NCI-H226 (cell line): ENCODE results near the gene GIT2.
A peak's percentile ranks its signal among the peaks of the same experiment; 100 is the strongest.

Source experiments
- DNase-seq: peaks from one replicate; pipeline ENCODE4 v3.0.0-alpha.2; 2015

The GIT2 gene

GRCh38 chr12:109968801-109969200 lies 27.4 kb downstream of the GIT2 start:
- no peak for DNase-seq

GRCh38 chr12:109968032-109968420 lies 28.1 kb downstream of the GIT2 start:
- no peak for DNase-seq

GRCh38 chr12:109967383-109968031 lies 28.7 kb downstream of the GIT2 start:
- no peak for DNase-seq

DNA sequence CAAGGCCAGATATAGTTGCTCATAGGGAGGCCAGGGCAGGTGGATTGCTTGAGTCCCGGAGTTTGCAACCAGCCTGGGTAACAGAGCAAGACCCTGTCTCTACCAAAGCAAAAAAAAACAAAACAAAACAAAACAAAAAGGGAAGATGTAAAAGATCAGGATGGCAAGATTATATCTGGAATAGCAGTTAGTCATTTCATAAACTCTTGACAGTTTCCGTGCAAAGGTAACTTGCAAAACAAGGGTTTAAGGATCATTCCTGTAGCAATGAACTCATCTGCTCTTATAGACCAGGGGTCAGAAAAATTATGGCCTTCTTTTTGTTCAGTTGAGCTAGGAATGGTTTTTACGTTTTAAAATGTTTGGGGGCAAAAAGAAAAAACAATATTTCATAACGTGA lies 29.6 kb downstream of the GIT2 start:
- DNase-seq = no peak

DNA sequence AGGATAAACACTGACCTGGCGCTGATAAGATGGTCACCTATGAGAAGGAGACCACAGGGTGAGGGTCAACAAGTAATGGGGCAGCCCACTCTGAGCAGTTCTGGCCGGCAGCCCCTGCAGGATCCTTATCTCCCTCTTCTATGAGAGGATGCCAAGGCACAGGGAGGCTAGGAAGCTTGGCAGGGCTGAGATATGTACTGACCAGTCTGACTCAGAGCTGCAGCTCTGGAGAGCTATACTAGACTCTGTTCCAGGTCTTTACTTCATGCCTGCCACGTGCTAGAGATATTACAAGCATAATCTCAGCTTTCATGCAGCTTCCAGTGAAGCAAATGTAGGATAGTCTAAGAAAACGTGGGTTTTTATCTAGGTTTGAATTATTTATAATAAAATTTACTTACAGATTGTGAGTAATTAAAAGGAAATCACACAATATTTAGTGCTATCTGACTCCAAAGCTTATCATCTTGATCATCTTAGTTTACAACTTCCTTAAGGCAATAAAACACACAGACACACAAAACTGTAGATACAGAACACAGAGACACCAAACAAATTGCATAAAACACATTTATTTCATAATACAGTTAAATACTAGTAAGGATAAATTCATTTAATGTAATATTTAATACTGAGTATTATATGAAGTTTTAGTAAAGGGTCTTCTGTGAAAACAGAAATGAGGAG lies 32.3 kb downstream of the GIT2 start:
- peak; percentile 87 for DNase-seq

- no peak for DNase-seq
Measured at GRCh38 chr12:109963330-109963729, 32.8 kb downstream of the GIT2 start.

DNA sequence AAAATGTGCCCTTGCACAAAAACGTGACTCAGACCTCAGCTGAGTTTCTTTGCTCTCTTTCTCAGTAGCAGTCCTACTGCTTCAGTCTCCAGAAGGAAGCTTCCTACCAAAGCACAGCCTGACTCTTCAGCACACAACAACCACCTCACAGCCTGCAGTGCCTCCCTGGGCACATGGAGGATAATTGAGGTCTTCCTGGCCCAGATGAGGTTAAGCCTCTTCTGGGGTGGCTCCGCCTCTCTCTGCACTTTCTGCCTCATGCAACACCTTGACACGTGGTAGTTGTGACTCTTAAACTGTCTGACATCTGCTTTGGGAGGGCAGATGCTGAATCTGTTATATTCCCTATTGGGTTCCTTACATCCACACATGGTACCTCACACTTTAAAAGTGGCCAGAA lies 33.8 kb downstream of the GIT2 start:
- no peak for DNase-seq

- DNase-seq = no peak
Measured at GRCh38 chr12:109961612-109962011, 34.6 kb downstream of the GIT2 start.

DNA sequence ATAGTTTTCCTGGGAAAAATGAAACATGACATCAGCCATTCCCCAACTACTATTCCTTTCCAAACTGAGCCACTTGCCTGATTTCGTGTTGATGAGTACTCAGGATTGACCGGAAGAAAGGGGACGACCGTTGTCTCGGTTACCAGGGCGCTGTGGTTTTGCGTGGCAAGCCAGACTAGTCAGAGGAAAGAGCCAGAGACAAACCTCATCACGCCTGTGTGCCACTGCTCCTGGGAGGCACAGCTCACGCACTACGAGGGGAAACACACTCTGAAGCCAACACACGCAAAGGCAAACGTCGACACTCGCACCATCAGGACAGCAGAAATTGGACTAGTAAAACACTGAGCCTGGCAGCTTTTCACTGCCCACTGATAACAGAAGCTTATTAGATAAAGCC lies 35.0 kb downstream of the GIT2 start:
- DNase-seq = no peak

- no peak for DNase-seq
Measured at GRCh38 chr12:109959411-109960093, 36.6 kb downstream of the GIT2 start.

GRCh38 chr12:109958374-109958773 lies 37.8 kb downstream of the GIT2 start:
- DNase-seq = no peak

- peak; percentile 28 for DNase-seq
Measured at GRCh38 chr12:109953656-109954055, 42.5 kb downstream of the GIT2 start.

DNA sequence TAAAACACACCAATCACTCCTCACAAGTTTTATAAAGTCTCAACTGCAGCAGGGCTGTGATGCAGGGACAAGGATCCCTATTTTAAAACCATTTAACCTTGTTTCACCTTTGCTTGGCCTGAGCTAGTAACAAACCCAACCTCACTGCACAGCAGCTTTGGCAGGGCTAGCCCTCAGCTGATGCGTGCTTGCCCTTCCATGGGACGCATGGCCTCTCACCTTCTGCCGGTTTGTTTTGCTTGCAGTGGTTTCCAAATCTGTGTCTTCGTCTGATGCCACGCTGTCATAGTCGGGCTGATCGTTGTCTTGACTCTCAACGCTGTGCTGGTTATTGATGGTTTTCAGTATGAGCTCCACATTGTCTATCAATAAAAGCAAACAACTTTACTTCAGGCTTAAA lies 43.3 kb downstream of the GIT2 start:
- DNase-seq = no peak

GRCh38 chr12:109952160-109952858 lies 43.9 kb downstream of the GIT2 start:
- DNase-seq = no peak

DNA sequence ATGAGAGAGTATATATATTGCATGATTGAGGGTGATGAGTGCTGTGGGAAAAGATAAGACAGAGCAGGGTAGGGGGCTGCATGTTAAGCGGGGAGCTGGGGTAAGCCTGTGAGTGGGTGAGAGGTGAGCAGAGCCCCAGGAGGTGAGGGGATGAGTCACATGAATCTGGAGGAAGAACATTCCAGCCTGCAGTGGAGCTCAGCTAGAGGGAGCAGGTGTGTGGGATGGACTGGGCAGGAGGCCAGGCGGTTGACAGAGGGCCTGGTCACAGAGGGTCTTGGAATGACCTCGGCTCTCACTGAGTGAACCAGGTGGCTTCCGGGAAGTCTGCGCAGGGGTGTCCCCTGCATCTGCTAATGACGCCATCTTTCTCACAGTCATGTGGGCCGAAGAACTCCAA lies 44.4 kb downstream of the GIT2 start:
- DNase-seq = peak; percentile 94

DNA sequence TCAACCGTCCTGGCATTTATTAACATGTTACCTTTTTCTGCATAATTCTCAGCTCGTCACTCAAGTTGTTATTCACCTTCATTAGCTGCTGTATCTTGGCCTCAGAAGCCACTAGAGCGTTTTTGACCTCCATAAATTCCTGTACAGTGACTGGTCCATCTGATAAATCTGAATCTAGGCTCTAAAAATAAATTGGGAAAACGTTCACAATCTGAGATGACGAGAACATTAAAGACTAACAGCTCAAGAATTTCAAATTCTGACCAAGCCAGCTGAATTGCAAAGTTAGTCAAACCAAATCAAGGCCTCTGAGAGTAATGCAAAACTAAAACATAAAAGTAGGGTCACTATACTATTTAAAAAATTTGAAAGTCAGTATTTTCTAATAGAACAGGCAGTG lies 45.0 kb downstream of the GIT2 start:
- DNase-seq = peak; percentile 90

DNA sequence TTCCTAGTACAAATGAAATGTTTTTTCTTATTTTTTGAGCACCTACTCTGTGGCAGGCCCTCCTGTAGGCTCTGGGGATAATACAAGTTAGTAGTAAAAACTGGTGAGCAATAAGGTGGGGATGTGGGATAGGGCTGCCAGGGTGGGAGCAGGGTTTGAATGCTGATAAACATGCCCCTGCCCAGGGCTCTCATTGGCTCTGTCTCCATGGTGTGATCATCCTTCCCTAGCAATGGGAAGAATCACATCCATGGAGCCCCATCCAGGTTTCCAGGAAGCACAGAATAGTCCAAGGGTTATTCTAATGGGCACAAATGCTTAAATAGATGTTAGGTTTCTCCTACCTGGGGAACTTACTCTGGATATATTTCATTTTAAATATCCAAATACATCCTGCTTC lies 45.5 kb downstream of the GIT2 start:
- DNase-seq = peak; percentile 61

DNA sequence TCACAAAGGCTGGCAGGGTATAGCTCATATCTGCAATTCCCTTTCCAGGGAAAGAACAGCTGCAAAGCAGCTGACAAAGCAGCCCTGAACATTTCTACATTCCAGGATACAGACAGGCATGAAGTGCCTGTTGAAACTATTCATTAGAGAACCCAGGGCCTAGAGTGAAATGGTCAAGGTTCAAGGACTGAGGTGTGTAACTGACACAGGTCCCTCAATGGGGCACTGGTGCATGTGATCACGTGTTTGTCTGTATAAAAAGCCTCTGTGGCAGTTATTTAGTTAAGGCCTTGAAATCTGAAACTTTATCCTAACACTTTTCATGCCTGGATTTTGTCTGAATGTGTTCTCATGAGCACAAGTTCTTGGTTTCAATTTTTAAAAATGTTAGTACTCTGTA lies 47.1 kb downstream of the GIT2 start:
- DNase-seq = no peak

DNA sequence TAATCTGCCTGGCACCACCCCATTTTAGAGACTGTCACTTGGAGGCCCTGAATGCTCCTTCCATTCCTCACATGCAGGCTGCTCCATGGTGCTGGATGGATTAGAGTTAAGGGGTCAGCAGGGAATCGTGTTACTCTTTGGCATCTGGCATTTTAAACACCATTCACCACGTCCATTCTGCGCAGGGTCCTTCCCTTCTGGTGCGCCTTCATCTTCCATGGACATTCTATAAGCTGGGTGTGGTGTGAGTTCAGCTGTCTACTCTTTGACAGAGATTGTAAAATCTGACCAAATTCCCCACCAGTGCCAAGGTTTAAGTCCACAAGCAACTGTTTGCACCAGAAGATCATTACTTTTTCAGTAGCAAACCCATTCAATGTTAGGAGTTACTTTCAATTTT lies 47.8 kb downstream of the GIT2 start:
- DNase-seq = no peak

DNA sequence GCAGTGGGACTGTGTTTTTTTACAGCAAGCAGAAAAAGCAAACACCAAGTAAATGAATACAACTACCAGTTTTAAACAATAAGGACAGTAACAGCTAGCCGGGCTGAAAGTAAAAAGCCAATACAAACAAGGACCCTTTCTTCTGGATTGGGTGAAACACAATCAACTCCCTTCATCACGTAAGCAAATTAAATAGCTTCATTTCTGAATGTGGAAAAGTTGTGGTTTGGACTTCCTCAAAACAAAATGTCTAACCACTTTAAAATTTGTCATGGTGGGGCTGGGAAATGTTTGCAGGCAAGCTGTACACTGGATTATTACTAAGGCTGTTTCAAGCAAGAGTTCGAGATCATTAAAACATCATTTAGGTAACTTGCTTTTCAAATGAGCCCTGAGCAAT lies 48.6 kb downstream of the GIT2 start:
- no peak for DNase-seq

DNA sequence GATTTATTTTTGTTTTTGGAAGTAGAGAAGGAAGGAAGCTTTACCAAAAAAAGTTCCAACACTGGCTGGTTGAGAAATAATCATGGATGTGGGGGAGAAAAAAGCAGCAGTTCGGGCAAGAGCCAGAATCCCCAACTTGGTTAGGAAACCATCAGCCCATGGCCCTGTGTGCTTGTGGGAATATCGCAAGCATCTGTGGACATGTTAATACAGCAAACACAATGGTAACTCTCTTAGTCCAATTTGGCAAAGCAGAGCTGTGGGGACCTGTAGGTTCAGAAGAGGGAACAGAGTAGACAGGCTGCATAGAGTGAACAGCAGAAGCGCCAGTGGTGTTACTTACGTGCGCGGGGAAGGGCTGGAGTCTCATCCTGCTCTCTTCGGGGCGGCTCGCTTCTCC lies 49.3 kb downstream of the GIT2 start:
- no peak for DNase-seq

GRCh38 chr12:109946505-109946904 lies 49.7 kb downstream of the GIT2 start:
- DNase-seq = no peak

DNA sequence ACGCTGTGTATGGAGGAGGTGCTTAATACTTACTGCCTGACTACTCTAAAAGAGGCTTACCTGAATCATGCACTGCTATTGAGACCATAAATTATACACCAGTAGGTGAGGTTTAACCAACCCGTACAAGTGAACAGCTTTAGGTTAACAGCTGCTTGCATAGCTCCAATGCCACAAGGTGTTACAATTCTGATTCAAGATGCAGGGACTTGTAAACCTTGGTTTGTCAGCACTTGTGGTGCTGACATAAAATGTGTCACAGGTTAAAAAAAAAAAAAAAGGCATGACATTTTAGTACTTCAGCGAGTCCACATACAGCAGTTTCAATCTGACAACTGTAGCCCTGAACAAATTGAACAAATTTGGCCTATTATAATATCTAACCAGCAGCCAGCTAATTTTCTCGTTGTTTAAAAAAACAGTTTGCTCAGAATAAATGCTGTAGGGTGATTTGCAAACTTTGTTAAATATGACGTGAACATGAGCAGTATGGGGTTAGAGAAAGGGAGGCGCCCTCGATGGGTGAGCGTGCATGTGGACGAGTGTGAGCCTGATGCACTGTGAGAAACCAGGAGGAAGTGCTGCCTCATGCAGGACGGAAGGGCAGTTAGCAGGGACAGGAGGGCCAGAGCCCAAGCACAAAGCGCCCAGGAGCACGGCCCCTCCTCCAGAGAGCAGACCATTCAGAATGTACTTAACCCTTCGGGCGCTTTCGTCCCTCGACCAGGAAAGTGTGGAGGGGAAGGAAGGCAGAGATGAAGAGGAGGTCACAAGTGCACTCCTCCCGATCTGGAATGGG lies 51.4 kb downstream of the GIT2 start:
- no peak for DNase-seq
